Stimulated activated CD4-positive, alpha-beta T cell treated with anti-CD3 and anti-CD28 coated beads, Interleukin-1b, Interleukin-23, amount 100 ng/mL, for 4 hours (primary cell): ENCODE measurements around the gene HLA-DRB1.
"Not testable (repeated sequence)": the region's sequence is repeated elsewhere in the genome, so short reads cannot be mapped to it uniquely, and the experiment has no call there.

Source experiments
- DNase-seq, 2 donors: peaks; one replicate each; pipeline ENCODE4 v3.0.0-alpha.2; 2020; ENCODE audit warnings: low read depth in 2 of 2

Gene HLA-DRB1

GRCh38 chr6:32589596-32590449, at the start of gene HLA-DRB1:
HLA-DRB1 (minus strand) TSS chr6:32589848; CDS start chr6:32589742, 106 bp downstream.
- no peak for DNase-seq

GRCh38 chr6:32638532-32639219, 49.0 kb upstream of the HLA-DRB1 start:
- DNase-seq = no peak

DNA sequence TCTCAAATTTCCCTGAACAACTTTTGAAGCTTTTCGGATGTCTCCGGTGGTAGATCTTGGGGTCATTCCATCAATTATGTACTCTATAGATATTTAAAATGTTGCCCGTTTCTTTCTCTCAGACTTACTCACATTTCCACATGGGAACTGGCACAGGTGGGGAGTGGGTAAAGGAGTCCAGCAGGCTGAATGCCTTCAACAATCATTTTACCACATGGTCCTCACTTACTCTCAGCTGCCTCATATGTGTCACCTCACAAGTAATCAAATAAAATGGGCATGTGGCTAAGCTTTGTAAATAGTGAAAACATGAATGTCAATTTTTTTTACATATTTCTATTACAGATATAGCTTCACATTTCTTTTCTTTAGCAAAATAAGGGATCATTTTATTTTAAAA, 48.2 kb upstream of the HLA-DRB1 start:
- no peak for DNase-seq

GRCh38 chr6:32637219-32637880, 47.7 kb upstream of the HLA-DRB1 start, which contains the start of gene HLA-DQA1:
HLA-DQA1 (plus strand) TSS chr6:32637406; CDS start chr6:32637459, 53 bp downstream.
- no peak for DNase-seq

DNA sequence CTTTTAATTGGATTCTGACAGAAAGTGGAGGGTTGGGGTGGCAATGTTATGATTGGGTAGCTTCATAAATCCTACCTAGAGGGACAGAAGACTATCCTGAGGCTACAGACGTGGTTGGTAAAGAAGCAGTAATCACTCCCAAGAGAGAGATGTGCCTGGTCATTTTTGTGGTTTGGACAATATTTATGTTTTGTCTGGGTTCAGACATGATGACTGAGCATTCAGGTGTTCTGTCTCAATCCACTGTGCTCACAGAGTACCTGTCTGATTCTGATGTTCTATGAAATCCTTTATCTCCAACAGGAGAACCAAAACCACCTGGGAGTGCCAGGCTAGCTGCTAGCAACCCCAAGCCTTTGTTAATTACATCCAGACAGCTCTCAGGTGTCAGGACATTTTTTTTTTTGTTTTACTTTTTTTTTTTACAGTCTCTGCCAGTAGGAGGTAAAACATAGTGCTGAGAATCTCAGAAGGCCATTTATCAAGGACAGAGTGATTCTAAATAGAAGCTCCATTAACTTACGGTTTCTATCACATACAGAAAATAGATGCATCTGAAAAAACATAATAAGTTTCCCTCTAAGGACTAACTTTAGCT, 46.0 kb upstream of the HLA-DRB1 start:
- no peak for DNase-seq

- not testable (repeated sequence) for DNase-seq
Observed at GRCh38 chr6:32629793-32630192, 40.1 kb upstream of the HLA-DRB1 start.

DNA sequence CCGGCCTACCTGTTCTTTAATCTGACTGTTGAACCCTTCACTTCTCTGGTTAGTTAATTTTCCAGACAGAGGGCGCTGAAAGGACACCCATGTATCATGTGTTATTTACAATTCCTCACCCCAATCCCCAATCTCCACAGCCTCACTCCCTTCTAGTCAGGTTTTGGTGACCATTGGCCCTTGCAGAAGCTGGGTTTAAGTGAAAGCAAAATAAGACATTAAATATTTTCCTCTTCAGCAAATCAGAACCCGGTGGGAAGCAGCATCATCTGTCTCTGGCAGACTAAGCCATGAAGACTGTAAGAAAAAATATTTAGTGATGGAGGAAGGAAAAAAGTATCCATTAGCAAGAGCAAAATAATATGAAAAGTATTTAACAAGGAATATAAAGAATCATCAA, 38.2 kb upstream of the HLA-DRB1 start:
- DNase-seq = no peak

- no peak for DNase-seq
Observed at GRCh38 chr6:32627249-32627648, 37.6 kb upstream of the HLA-DRB1 start.

DNA sequence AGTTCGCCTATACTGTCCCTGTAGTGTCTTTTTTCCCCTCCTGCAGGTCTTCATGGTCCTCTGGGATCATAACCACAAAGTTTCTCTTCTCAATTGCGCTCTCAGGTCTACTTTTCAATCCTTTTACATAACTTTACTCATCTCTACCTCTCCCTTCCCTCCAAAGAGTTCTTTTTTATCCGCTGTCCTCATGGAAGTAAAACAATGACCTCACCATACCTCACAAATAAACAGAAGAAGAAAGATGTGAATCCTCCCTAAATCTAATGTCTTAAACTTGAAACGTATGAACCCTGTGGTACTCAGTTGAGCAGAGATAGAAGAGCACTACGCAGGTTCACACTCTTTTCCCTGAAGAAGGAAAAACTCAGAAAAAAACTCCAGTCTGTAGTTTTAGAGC, 35.5 kb upstream of the HLA-DRB1 start:
- DNase-seq = no peak

- DNase-seq = no peak
Observed at GRCh38 chr6:32624565-32624964, 34.9 kb upstream of the HLA-DRB1 start.

- DNase-seq = no peak
Observed at GRCh38 chr6:32623693-32624092, 34.0 kb upstream of the HLA-DRB1 start.

- DNase-seq = peak in 1 of 2 donors; percentile 34
Observed at GRCh38 chr6:32622545-32623401, 33.1 kb upstream of the HLA-DRB1 start.

- DNase-seq = no peak
Observed at GRCh38 chr6:32621372-32621771, 31.7 kb upstream of the HLA-DRB1 start.

DNA sequence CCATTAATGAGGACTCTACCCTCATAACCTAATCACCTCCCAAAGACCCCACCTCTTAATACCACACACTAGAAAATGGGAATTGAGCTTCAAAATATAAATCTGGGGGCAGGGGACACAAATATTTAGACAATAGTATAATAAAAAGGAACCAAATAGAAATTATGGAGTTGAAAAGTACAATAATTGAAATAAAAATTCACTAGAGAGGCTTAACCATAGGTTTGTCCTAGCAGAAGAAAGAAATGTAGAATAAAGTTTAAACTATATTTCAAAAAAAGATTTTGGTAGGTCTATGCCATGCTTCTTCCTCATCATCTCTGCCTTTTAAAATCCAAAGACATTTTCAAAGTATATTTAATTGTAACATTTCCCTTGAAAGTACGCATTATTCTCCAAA, 28.1 kb upstream of the HLA-DRB1 start:
- no peak for DNase-seq

- no peak for DNase-seq
Observed at GRCh38 chr6:32615885-32616532, 26.4 kb upstream of the HLA-DRB1 start.

GRCh38 chr6:32614366-32615081, 24.9 kb upstream of the HLA-DRB1 start:
- DNase-seq = no peak

DNA sequence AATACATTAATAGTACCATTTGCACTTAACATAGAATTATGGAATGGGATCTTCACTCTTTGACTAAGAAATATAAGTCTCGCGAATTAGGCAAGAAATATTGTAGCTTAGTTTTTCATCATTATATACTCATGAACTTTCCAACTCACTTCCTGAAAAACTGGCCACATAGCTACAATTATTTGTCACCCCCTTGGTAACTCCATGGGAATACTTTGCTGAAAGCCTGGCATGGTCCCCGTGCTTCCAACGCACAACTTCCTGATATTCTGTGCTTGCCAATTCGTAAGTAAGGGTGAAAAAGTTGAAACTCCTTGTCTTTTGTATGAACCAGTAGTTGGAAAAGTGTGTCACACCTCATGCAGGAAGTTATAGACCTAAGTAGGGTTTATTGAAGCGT, 23.8 kb upstream of the HLA-DRB1 start:
- DNase-seq = no peak

DNA sequence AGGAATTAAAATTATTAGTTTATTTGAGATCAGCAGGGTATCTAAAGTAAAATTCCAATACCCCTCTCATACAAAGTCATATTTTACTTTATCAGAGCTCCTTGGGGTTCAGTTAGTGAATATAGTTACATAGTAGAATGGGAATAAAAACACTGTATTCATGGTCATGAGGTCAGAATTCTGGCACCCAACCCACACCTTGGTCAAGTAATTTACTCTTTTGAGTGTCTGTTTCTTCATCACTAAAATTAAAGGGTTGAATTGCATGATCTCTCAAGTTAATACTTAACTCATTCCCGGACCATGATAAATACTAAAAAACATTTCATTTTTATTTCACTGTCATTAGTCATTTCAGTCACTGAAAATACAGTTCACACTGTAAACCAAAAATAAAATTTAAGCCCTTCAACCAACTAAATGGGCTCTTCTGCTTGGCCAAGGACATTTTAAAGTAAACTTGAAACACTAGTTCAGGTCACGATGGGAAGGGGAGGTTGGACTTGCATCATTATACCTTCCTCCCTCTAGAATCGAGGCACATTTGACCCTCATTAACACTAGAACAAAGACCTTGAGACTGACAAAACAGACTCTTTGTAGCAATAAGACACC, 21.1 kb upstream of the HLA-DRB1 start:
- DNase-seq = no peak
